ENCODE results near the gene HNMT.
A peak's percentile ranks its signal among the peaks of the same experiment; 100 is the strongest.

The HNMT gene

DNA sequence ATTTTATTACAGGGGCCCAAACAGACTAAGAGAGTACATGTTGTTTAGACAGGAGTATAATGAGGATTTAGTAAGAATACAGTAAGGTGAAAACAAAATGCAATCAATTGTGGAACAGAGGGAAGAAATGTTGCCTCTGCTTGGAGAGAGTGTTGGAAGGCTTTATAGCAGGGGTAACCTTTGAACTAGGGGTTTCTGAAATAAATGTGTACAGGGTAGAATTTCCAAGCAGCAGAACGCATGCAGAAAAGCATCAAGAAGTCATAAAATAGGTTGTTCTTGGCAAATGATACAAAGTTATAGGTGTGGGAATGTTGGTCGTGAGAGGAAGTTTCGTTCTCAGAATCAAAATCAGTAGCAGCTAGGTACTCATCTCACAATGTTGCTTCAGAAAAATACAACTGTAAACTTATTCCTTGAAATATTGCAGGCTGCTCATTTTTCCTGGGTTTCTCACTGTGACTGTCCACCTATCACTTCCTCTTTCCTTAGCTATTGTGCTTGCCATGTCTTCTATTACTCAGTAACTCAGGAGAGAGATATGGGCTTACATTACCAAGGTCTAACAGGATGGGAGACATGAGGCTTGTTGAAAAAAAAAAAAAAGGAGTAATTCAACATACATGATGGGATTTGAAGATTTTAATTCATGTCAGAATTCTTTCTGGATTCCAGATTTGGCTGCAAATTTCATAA is 17.1 kb upstream of the HNMT start (continued):
- no peak for TF ChIP-seq TSHZ2 (CRISPR knock-in tag; IDR thresholded peaks at IDR 0.05)

GRCh38 chr2:137947728-137948336 is 16.4 kb upstream of the HNMT start:
- ATAC-seq: peak; percentile 92
- TF ChIP-seq RARB (CRISPR knock-in tag; IDR thresholded peaks at IDR 0.05): no peak
- TF ChIP-seq BACH2 (CRISPR knock-in tag; IDR thresholded peaks at IDR 0.05; ENCODE audit: borderline replicate concordance): no peak
- TF ChIP-seq SNAI2 (CRISPR knock-in tag; IDR thresholded peaks at IDR 0.05): no peak
- no peak for TF ChIP-seq GLIS3 (CRISPR knock-in tag; IDR thresholded peaks at IDR 0.05)
- no peak for TF ChIP-seq TCF4 (CRISPR knock-in tag; IDR thresholded peaks at IDR 0.05; ENCODE audit: borderline replicate concordance)
- no peak for TF ChIP-seq ZC3H10 (CRISPR knock-in tag; IDR thresholded peaks at IDR 0.05)
- no peak for TF ChIP-seq ISL1 (CRISPR knock-in tag; IDR thresholded peaks at IDR 0.05)
- TF ChIP-seq, protein P1, sequence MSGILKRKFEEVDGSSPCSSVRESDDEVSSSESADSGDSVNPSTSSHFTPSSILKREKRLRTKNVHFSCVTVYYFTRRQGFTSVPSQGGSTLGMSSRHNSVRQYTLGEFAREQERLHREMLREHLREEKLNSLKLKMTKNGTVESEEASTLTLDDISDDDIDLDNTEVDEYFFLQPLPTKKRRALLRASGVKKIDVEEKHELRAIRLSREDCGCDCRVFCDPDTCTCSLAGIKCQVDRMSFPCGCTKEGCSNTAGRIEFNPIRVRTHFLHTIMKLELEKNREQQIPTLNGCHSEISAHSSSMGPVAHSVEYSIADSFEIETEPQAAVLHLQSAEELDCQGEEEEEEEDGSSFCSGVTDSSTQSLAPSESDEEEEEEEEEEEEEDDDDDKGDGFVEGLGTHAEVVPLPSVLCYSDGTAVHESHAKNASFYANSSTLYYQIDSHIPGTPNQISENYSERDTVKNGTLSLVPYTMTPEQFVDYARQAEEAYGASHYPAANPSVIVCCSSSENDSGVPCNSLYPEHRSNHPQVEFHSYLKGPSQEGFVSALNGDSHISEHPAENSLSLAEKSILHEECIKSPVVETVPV (CRISPR knock-in tag; IDR thresholded peaks at IDR 0.05): no peak
- no peak for TF ChIP-seq ZFP3 (CRISPR knock-in tag; IDR thresholded peaks at IDR 0.05)
- no peak for TF ChIP-seq ZNF70 (CRISPR knock-in tag; IDR thresholded peaks at IDR 0.05)
- TF ChIP-seq PPARA (CRISPR knock-in tag; IDR thresholded peaks at IDR 0.05; ENCODE audit: borderline replicate concordance): no peak
- TF ChIP-seq CSDC2 (CRISPR knock-in tag; IDR thresholded peaks at IDR 0.05): no peak

GRCh38 chr2:137948894-137949293 is 15.4 kb upstream of the HNMT start:
- no peak for ATAC-seq
- no peak for TF ChIP-seq SNAI2 (CRISPR knock-in tag; IDR thresholded peaks at IDR 0.05)
- TF ChIP-seq BACH2 (CRISPR knock-in tag; IDR thresholded peaks at IDR 0.05; ENCODE audit: borderline replicate concordance): no peak
- no peak for TF ChIP-seq OSR1 (CRISPR knock-in tag; IDR thresholded peaks at IDR 0.05)
- no peak for TF ChIP-seq ARNTL (CRISPR knock-in tag; IDR thresholded peaks at IDR 0.05; ENCODE audit: borderline replicate concordance, low read depth)
- no peak for TF ChIP-seq PATZ1 (CRISPR knock-in tag; IDR thresholded peaks at IDR 0.05; ENCODE audit: borderline replicate concordance)

DNA sequence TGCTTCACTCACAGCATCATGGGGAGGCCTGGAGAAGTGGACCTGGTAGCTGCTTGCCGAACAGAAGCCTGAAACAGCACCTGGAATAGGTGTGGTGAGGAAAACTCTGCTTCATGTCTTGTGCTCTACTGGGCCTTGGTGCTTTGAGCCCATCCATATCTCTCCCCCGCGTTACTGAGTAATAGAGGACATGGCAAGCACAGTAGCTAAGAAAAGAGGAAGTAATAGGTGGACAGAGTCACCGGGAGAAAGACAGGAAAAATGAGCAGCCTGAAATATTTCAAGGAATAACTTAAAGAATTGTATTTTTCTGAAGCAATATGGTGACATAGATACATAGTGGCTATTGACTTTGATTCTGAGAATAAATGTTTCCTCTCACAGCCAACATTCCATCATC is 14.0 kb upstream of the HNMT start:
- ATAC-seq: no peak
- TF ChIP-seq CSDC2 (CRISPR knock-in tag; IDR thresholded peaks at IDR 0.05) (no peak), BACH2 (CRISPR knock-in tag; IDR thresholded peaks at IDR 0.05; ENCODE audit: borderline replicate concordance) (no peak), OSR1 (CRISPR knock-in tag; IDR thresholded peaks at IDR 0.05) (no peak), SNAI2 (CRISPR knock-in tag; IDR thresholded peaks at IDR 0.05) (no peak), POU6F1 (CRISPR knock-in tag; IDR thresholded peaks at IDR 0.05; ENCODE audit: borderline replicate concordance, low read depth) (no peak), ZNF8 (CRISPR knock-in tag; IDR thresholded peaks at IDR 0.05) (no peak), GLIS3 (CRISPR knock-in tag; IDR thresholded peaks at IDR 0.05) (no peak), ZNF565 (CRISPR knock-in tag; conservative IDR thresholded peaks at IDR 0.05; ENCODE audit: low read depth) (no peak), PATZ1 (CRISPR knock-in tag; IDR thresholded peaks at IDR 0.05; ENCODE audit: borderline replicate concordance) (no peak)
- TF ChIP-seq, protein P1 (CRISPR knock-in tag; IDR thresholded peaks at IDR 0.05): no peak

Data from SK-N-SH treated with all-trans-retinoic acid at 6 μM for 48 hours (cell line).